ENCODE measurements around the gene SRGAP1. TPM values are rescaled to one million over a fixed set of nuclear protein-coding genes. Genes with fewer than 3 reads are reported as not detected.
A peak's percentile ranks its signal among the peaks of the same experiment; 100 is the strongest.

Gene SRGAP1
- total and polyA plus RNA-seq, 2 of the 13 experiments (the other 11 are each of a cell fraction or from before 2014, with no cell fraction given) = 1.6 to 3.4 TPM

DNA sequence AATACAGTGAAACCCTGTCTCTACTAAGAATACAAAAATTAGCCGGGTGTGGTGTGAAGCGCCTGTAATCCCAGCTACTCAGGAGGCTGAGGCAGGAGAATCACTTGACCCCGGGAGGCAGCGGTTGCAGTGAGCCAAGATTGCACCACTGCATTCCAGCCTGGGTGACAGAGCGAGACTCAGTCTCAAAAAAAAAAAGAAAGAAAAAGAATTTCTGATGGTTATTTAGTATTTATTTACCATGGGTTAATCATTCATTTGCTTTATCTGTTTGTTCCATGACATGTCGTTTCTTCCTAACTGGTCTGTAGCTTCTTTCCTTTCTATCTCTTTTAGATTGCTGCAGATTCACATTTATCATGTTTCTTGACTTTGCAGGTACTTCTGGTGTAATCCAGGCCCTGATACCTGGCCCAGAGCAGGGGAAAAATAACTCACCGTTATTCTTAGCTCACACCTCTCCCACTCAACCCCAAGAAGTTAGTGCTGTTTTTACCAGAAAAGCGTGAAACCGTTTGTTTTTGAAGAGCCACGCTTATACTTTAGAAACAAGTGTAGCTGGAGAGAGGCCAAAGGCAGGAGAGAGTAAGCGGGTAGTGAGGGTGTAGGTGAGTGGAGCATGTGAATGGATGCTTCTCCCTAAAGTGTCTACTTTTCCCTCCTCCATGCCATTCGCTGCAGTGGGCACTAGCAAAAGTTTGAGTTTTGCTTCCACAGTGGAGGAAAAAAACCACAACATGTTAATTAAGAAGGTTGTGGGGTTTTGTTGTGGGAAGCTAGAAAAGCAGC, 45.4 kb downstream of the SRGAP1 start (continued):
- TF ChIP-seq, protein P1, sequence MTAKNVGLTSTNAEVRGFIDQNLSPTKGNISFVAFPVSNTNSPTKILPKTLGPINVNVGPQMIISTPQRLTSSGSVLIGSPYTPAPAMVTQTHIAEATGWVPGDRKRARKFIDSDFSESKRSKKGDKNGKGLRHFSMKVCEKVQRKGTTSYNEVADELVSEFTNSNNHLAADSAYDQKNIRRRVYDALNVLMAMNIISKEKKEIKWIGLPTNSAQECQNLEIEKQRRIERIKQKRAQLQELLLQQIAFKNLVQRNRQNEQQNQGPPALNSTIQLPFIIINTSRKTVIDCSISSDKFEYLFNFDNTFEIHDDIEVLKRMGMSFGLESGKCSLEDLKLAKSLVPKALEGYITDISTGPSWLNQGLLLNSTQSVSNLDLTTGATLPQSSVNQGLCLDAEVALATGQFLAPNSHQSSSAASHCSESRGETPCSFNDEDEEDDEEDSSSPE (CRISPR knock-in tag; IDR thresholded peaks at IDR 0.05) = no peak
- TF ChIP-seq ZNF614 (CRISPR knock-in tag; IDR thresholded peaks at IDR 0.05; ENCODE audit: borderline replicate concordance) (0 out of 2 replicates have a peak, but pooled peaks have one; percentile 31), MED8 (CRISPR knock-in tag; IDR thresholded peaks at IDR 0.05; ENCODE audit: insufficient replicate concordance) (no peak), ZNF292 (CRISPR knock-in tag; IDR thresholded peaks at IDR 0.05; ENCODE audit: borderline replicate concordance, low read depth) (peak; percentile 48; the same call in 1 of the 2 replicates), ZNF850 (CRISPR knock-in tag; conservative IDR thresholded peaks at IDR 0.05) (no peak), SRSF1 (optimal IDR thresholded peaks at IDR 0.05; ENCODE audit: low read depth, low read length) (no peak), ZNF775 (CRISPR knock-in tag; IDR thresholded peaks at IDR 0.05; ENCODE audit: borderline replicate concordance) (no peak), ZZZ3 (CRISPR knock-in tag; IDR thresholded peaks at IDR 0.05; ENCODE audit: borderline replicate concordance) (no peak), NR2F6 (IDR thresholded peaks at IDR 0.05) (peak; percentile 44; the same call in 1 of the 2 replicates), NR2F6 (CRISPR knock-in tag; IDR thresholded peaks at IDR 0.05) (peak; percentile 48; the same call in 1 of the 2 replicates), SOX6 (IDR thresholded peaks at IDR 0.05) (no peak), SOX6 (CRISPR knock-in tag; IDR thresholded peaks at IDR 0.05) (peak; percentile 43; the same call in 1 of the 2 replicates)
- TF ChIP-seq, protein P2, sequence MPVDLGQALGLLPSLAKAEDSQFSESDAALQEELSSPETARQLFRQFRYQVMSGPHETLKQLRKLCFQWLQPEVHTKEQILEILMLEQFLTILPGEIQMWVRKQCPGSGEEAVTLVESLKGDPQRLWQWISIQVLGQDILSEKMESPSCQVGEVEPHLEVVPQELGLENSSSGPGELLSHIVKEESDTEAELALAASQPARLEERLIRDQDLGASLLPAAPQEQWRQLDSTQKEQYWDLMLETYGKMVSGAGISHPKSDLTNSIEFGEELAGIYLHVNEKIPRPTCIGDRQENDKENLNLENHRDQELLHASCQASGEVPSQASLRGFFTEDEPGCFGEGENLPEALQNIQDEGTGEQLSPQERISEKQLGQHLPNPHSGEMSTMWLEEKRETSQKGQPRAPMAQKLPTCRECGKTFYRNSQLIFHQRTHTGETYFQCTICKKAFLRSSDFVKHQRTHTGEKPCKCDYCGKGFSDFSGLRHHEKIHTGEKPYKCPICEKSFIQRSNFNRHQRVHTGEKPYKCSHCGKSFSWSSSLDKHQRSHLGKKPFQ (CRISPR knock-in tag; IDR thresholded peaks at IDR 0.05; ENCODE audit: insufficient replicate concordance) = peak; percentile 25
- TF ChIP-seq, protein P3, sequence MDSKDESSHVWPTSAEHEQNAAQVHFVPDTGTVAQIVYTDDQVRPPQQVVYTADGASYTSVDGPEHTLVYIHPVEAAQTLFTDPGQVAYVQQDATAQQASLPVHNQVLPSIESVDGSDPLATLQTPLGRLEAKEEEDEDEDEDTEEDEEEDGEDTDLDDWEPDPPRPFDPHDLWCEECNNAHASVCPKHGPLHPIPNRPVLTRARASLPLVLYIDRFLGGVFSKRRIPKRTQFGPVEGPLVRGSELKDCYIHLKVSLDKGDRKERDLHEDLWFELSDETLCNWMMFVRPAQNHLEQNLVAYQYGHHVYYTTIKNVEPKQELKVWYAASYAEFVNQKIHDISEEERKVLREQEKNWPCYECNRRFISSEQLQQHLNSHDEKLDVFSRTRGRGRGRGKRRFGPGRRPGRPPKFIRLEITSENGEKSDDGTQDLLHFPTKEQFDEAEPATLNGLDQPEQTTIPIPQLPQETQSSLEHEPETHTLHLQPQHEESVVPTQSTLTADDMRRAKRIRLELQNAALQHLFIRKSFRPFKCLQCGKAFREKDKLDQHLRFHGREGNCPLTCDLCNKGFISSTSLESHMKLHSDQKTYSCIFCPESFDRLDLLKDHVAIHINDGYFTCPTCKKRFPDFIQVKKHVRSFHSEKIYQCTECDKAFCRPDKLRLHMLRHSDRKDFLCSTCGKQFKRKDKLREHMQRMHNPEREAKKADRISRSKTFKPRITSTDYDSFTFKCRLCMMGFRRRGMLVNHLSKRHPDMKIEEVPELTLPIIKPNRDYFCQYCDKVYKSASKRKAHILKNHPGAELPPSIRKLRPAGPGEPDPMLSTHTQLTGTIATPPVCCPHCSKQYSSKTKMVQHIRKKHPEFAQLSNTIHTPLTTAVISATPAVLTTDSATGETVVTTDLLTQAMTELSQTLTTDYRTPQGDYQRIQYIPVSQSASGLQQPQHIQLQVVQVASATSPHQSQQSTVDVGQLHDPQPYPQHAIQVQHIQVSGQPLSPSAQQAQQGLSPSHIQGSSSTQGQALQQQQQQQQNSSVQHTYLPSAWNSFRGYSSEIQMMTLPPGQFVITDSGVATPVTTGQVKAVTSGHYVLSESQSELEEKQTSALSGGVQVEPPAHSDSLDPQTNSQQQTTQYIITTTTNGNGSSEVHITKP (CRISPR knock-in tag; IDR thresholded peaks at IDR 0.05; ENCODE audit: low read depth) = no peak
- TF ChIP-seq, protein P4, sequence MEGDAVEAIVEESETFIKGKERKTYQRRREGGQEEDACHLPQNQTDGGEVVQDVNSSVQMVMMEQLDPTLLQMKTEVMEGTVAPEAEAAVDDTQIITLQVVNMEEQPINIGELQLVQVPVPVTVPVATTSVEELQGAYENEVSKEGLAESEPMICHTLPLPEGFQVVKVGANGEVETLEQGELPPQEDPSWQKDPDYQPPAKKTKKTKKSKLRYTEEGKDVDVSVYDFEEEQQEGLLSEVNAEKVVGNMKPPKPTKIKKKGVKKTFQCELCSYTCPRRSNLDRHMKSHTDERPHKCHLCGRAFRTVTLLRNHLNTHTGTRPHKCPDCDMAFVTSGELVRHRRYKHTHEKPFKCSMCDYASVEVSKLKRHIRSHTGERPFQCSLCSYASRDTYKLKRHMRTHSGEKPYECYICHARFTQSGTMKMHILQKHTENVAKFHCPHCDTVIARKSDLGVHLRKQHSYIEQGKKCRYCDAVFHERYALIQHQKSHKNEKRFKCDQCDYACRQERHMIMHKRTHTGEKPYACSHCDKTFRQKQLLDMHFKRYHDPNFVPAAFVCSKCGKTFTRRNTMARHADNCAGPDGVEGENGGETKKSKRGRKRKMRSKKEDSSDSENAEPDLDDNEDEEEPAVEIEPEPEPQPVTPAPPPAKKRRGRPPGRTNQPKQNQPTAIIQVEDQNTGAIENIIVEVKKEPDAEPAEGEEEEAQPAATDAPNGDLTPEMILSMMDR (CRISPR knock-in tag; IDR thresholded peaks at IDR 0.05) = no peak
- TF ChIP-seq, protein P5, sequence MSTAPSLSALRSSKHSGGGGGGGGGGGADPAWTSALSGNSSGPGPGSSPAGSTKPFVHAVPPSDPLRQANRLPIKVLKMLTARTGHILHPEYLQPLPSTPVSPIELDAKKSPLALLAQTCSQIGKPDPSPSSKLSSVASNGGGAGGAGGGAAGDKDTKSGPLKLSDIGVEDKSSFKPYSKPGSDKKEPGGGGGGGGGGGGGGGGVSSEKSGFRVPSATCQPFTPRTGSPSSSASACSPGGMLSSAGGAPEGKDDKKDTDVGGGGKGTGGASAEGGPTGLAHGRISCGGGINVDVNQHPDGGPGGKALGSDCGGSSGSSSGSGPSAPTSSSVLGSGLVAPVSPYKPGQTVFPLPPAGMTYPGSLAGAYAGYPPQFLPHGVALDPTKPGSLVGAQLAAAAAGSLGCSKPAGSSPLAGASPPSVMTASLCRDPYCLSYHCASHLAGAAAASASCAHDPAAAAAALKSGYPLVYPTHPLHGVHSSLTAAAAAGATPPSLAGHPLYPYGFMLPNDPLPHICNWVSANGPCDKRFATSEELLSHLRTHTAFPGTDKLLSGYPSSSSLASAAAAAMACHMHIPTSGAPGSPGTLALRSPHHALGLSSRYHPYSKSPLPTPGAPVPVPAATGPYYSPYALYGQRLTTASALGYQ (CRISPR knock-in tag; IDR thresholded peaks at IDR 0.05) = no peak
